ENCODE results near the gene SLAIN2. TPM values are rescaled to one million over a fixed set of nuclear protein-coding genes. Genes with fewer than 3 reads are reported as not detected.

The SLAIN2 gene
- total RNA-seq, 1 donor from 2014 or later = 94.3 TPM

DNA sequence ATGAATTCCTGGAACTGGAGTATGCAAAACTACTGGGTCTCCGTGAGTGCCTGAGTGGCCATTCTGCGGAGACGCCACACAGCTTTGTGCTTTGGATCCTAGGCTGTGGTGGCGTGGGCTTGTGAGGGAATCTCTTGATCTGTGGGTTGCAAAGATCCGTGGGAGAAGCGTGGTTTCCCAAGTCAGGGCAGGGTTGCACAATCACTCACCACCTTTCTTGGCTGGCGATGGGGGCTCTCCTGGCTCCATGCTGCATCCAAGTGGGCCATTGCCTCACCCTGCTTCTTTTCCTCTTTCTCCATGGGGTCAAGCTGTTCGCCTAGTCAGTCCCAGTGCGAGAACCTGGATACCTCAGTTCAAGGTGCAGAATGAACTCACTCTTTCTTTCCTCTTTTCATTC lies 62.5 kb downstream of the SLAIN2 start:
- no peaks in the 10 kb centered on the region for H3K36me3 ChIP-seq
- no peak overlapping the region for H3K4me3 ChIP-seq
- DNase-seq = no peak
- intact Hi-C loops (cut with DNase I) = no loop called here
- no peak for ATAC-seq
- no peak overlapping the region for H3K27ac ChIP-seq
- H3K27me3 ChIP-seq = no peaks in the 10 kb centered on the region
- H3K4me1 ChIP-seq = no peaks in the 10 kb centered on the region
- no peaks in the 10 kb centered on the region for H3K9me3 ChIP-seq
- TF ChIP-seq, protein P1, sequence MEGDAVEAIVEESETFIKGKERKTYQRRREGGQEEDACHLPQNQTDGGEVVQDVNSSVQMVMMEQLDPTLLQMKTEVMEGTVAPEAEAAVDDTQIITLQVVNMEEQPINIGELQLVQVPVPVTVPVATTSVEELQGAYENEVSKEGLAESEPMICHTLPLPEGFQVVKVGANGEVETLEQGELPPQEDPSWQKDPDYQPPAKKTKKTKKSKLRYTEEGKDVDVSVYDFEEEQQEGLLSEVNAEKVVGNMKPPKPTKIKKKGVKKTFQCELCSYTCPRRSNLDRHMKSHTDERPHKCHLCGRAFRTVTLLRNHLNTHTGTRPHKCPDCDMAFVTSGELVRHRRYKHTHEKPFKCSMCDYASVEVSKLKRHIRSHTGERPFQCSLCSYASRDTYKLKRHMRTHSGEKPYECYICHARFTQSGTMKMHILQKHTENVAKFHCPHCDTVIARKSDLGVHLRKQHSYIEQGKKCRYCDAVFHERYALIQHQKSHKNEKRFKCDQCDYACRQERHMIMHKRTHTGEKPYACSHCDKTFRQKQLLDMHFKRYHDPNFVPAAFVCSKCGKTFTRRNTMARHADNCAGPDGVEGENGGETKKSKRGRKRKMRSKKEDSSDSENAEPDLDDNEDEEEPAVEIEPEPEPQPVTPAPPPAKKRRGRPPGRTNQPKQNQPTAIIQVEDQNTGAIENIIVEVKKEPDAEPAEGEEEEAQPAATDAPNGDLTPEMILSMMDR (IDR thresholded peaks at IDR 0.05) = no peak

GRCh38 chr4:48405924-48406323 lies 64.6 kb downstream of the SLAIN2 start:
- Histone ChIP-seq H3K4me1 (no peaks in the 10 kb centered on the region), H3K4me3 (no peak overlapping the region), H3K36me3 (no peaks in the 10 kb centered on the region), H3K27ac (no peak overlapping the region), H3K27me3 (no peaks in the 10 kb centered on the region), H3K9me3 (no peaks in the 10 kb centered on the region)
- no peak for ATAC-seq
- no peak for DNase-seq
- TF ChIP-seq, protein P1 (IDR thresholded peaks at IDR 0.05) = no peak
- intact Hi-C loops (cut with DNase I) = no loop called here

DNA sequence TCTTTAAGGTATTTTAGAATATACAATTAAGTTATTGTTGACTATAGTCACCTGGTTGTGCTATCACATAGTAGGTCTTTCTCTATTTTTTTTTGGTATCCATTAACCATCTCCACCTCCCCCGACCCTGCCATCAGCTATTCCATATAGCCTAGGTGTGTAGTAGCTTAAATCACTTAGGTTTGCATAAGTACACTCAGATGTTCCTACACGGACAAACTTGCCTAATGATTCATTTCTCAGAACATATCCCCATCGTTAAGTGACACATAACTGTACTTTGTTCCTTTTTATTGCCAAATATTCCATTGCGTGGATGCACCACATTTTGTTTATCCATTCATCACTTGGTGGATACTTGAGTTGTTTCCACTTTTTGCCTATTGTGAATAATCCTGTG lies 67.9 kb downstream of the SLAIN2 start:
- H3K27ac ChIP-seq = no peak overlapping the region
- intact Hi-C loops (cut with DNase I) = no loop called here
- ATAC-seq = no peak
- H3K4me1 ChIP-seq = no peaks in the 10 kb centered on the region
- no peaks in the 10 kb centered on the region for H3K9me3 ChIP-seq
- no peaks in the 10 kb centered on the region for H3K36me3 ChIP-seq
- H3K4me3 ChIP-seq = no peak overlapping the region
- DNase-seq = no peak
- TF ChIP-seq, protein P1 (IDR thresholded peaks at IDR 0.05) = no peak
- H3K27me3 ChIP-seq = no peaks in the 10 kb centered on the region

GRCh38 chr4:48410812-48411211 lies 69.5 kb downstream of the SLAIN2 start:
- intact Hi-C loops (cut with DNase I) = no loop called here
- H3K4me1 ChIP-seq = no peaks in the 10 kb centered on the region
- TF ChIP-seq, protein P1 (IDR thresholded peaks at IDR 0.05) = no peak
- H3K9me3 ChIP-seq = no peaks in the 10 kb centered on the region
- DNase-seq (no peak), ATAC-seq (no peak)
- H3K36me3 ChIP-seq = no peaks in the 10 kb centered on the region
- H3K27ac ChIP-seq = no peak overlapping the region
- no peak overlapping the region for H3K4me3 ChIP-seq
- no peaks in the 10 kb centered on the region for H3K27me3 ChIP-seq

DNA sequence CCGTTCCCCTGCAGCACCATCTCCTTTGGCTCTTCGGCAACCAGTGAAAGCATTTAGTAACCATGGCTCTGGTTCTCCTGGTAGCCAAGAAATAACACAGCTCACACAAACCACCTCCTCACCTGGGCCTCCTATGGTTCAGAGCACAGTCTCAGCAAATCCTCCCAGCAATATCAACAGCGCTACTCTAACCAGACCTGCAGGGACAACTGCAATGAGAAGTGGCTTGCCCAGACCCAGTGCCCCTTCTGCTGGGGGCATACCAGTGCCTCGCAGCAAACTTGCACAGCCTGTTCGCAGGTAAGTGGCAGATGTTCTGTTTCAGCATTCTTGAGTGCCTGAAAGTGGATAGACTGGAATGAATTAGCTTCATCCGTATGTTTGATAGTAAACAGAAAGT lies 78.8 kb downstream of the SLAIN2 start:
- Histone ChIP-seq H3K4me1 (no peaks in the 10 kb centered on the region), H3K27me3 (no peaks in the 10 kb centered on the region), H3K4me3 (no peak overlapping the region), H3K36me3 (peaks cover 50% of the 10 kb centered on the region), H3K9me3 (no peaks in the 10 kb centered on the region), H3K27ac (no peak overlapping the region)
- no peak for DNase-seq
- ATAC-seq = peak; percentile 88
- TF ChIP-seq, protein P1 (IDR thresholded peaks at IDR 0.05) = no peak
- intact Hi-C loops (cut with DNase I) = no loop called here

DNA sequence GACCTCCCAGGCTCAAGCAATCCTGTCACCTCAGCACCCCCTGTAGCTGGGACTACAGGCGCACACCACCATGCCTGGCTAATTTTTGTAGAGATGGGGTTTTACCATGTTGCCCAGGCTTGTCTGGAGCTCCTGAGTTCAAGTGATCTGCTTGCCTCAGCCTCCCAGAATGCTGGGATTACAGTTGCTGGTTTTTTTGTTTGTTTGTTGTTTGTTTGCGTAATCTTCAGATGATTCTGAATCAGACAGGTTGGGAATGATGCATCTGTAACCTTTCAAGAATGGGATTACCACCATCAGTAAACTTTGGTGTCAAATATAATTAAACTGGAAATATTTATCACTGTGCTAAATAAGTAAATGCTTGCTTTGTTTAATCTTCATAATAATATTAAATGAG lies 79.8 kb downstream of the SLAIN2 start:
- intact Hi-C loops (cut with DNase I) = no loop called here
- no peak overlapping the region for H3K27ac ChIP-seq
- DNase-seq = no peak
- H3K4me3 ChIP-seq = no peak overlapping the region
- TF ChIP-seq, protein P1 (IDR thresholded peaks at IDR 0.05) = no peak
- peaks cover 50% of the 10 kb centered on the region for H3K36me3 ChIP-seq
- no peaks in the 10 kb centered on the region for H3K27me3 ChIP-seq
- H3K9me3 ChIP-seq = no peaks in the 10 kb centered on the region
- no peaks in the 10 kb centered on the region for H3K4me1 ChIP-seq
- ATAC-seq = no peak
